ENCODE measurements around the gene ME1. TPM values are rescaled to one million over a fixed set of nuclear protein-coding genes. Genes with fewer than 3 reads are reported as not detected.

ME1 gene
- total and polyA plus RNA-seq, 2 of the 13 experiments (the other 11 are each of a cell fraction or from before 2014, with no cell fraction given): not detected

GRCh38 chr6:83193747-83194566 is 236.9 kb downstream of the ME1 start (continued):
- TF ChIP-seq ZBTB4 (CRISPR knock-in tag; IDR thresholded peaks at IDR 0.05; ENCODE audit: borderline replicate concordance): 0 out of 2 replicates have a peak, but pooled peaks have one; percentile 22
- TF ChIP-seq ZNF20 (CRISPR knock-in tag; IDR thresholded peaks at IDR 0.05): 0 out of 2 replicates have a peak, but pooled peaks have one; percentile 7
- no peak for TF ChIP-seq PPARG (CRISPR knock-in tag; conservative IDR thresholded peaks at IDR 0.05)

- Histone ChIP-seq H4K20me1 (ENCODE audit: insufficient read depth, low read length) (peaks cover 34% of the 10 kb centered on the region), H3K36me3 (replicated peaks in 1 of 2; ENCODE audit: control insufficient read depth in 1 of 2, insufficient read depth in 2 of 2, low read length in 2 of 2) (peaks cover 8 to 36% of the 10 kb centered on the region in 2 experiments), H3K9ac (ENCODE audit: insufficient read depth, low read depth, low read length) (peak within 1 kb of the TSS; percentile 98), H2AFZ (ENCODE audit: low read length) (no peak within 1 kb of the TSS), H3K9me3 (ENCODE audit: low read length) (no peaks in the 10 kb centered on the region), H3K27me3 (ENCODE audit: control insufficient read depth in 1 of 2, insufficient read depth in 2 of 2, low read length in 2 of 2) (no peaks in the 10 kb centered on the region; a peak in 1 of 5 replicates), H3K79me2 (ENCODE audit: insufficient read depth, low read length) (peaks cover 54% of the 10 kb centered on the region), H3K4me2 (ENCODE audit: low read depth, low read length) (peak within 1 kb of the TSS; percentile 97), H3K4me1 (ENCODE audit: insufficient read depth, low read length) (peaks cover 45% of the 10 kb centered on the region), H3K4me3 (replicated peaks in 1 of 3; ENCODE audit: insufficient read depth in 1 of 3, low read depth in 2 of 3, low read length in 3 of 3) (peak within 1 kb of the TSS; percentile 90 to 98 (median 97)), H3K27ac (ENCODE audit: extremely low read length, insufficient read depth, low read length) (peak within 1 kb of the TSS; percentile 95)
- POLR2A ChIA-PET: interaction anchor here (0.6 to 2.7 kb wide), 5 partner anchors 9 to 945 kb away, joined by 3 to 7 read pairs (median 5); partner anchors contain the start of genes DOP1A, IBTK and UBE3D
- ATAC-seq: peak; percentile 95
- BruUV-seq (replicated peaks): no TSS peak
- WGBS (ENCODE audit: low lambda C conversion rate): 0% methylated on average over 23 of the region's 88 CpGs
- peak; percentile 84 for DNase-seq (ENCODE audit: low spot score)
- in situ Hi-C loops (cut with HindIII; ENCODE audit: extremely low pct_ligation_motif_present, low pct_unique_long_range_greater_than_20kb): loop anchor here (25.0 kb wide), 1 partner anchor 956 kb away; the partner anchor contains the start of gene IBTK
- FAIRE-seq: peak; percentile 59
- CTCF ChIA-PET (ENCODE audit: low intra/inter-chr PET ratio, low total read pairs): no interaction called here
- intact Hi-C loops (cut with micrococcal nuclease; ENCODE audit: unreplicated experiment): loop anchor here (1.0 to 5.0 kb wide), 4 partner anchors 22 to 946 kb away; partner anchors contain the start of genes DOP1A and IBTK
- no peak for TF ChIP-seq ZBTB8A (CRISPR knock-in tag; IDR thresholded peaks at IDR 0.05; ENCODE audit: borderline replicate concordance, low read depth)
- no peak for TF ChIP-seq ZBTB3 (CRISPR knock-in tag; IDR thresholded peaks at IDR 0.05; ENCODE audit: borderline replicate concordance, low read depth)
- no peak for TF ChIP-seq RNF2 (conservative IDR thresholded peaks at IDR 0.05; ENCODE audit: low read depth)
- no peak for TF ChIP-seq STAG1 (CRISPR knock-in tag; IDR thresholded peaks at IDR 0.05)
- no peak for TF ChIP-seq ESRRA (CRISPR knock-in tag; IDR thresholded peaks at IDR 0.05; ENCODE audit: low read depth)
- TF ChIP-seq HMGXB4 (CRISPR knock-in tag; IDR thresholded peaks at IDR 0.05; ENCODE audit: borderline replicate concordance in 1 of 2, low read depth in 1 of 2): peak; percentile 79 to 90; a peak in 2 of 4 replicates
- peak; percentile 80; the same call in 1 of the 2 replicates for TF ChIP-seq ZBTB20 (CRISPR knock-in tag; IDR thresholded peaks at IDR 0.05; ENCODE audit: borderline replicate concordance, low read depth)
- no peak; the same call in none of the 2 replicates for TF ChIP-seq TEF (CRISPR knock-in tag; IDR thresholded peaks at IDR 0.05)
- TF ChIP-seq NFRKB (IDR thresholded peaks at IDR 0.05): no peak
- TF ChIP-seq ZNF773 (CRISPR knock-in tag; IDR thresholded peaks at IDR 0.05; ENCODE audit: borderline replicate concordance): no peak
Measured at GRCh38 chr6:83192871-83193746, 237.7 kb downstream of the ME1 start, which contains the start of the genes PGM3 and RWDD2A. Gene PGM3, minus strand, starts transcription at chr6:83193265. Its CDS starts 2,253 bp downstream, at chr6:83191012. Gene RWDD2A, plus strand, starts transcription at chr6:83193357. Its CDS starts 1,095 bp downstream, at chr6:83194452.
